MV-4-11 (cell line): ENCODE measurements around the gene CST3.
A peak's percentile ranks its signal among the peaks of the same experiment; 100 is the strongest.
"Not testable (repeated sequence)": the region's sequence is repeated elsewhere in the genome, so short reads cannot be mapped to it uniquely, and the experiment has no call there.

ENCODE experiments used
- DNase-seq: peaks from one replicate; lab custom pipeline; 2025; lab: John Stamatoyannopoulos, UW

Gene CST3

GRCh38 chr20:23628402-23629016 lies 9.2 kb downstream of the CST3 start:
- peak; percentile 55 for DNase-seq

GRCh38 chr20:23627501-23627900 lies 10.3 kb downstream of the CST3 start:
- DNase-seq: no peak

- DNase-seq: no peak
These were observed 11.6 kb downstream of the CST3 start for GRCh38 chr20:23626040-23626620.

GRCh38 chr20:23625236-23625964 lies 12.4 kb downstream of the CST3 start:
- no peak for DNase-seq

GRCh38 chr20:23624324-23624691 lies 13.4 kb downstream of the CST3 start:
- DNase-seq: no peak

- no peak for DNase-seq
These were observed 14.0 kb downstream of the CST3 start for GRCh38 chr20:23623666-23624323.

GRCh38 chr20:23622839-23623343 lies 14.9 kb downstream of the CST3 start:
- peak; percentile 54 for DNase-seq

- not testable (repeated sequence) for DNase-seq
These were observed 15.4 kb downstream of the CST3 start for GRCh38 chr20:23622401-23622800.

GRCh38 chr20:23620670-23621386 lies 16.9 kb downstream of the CST3 start:
- not testable (repeated sequence) for DNase-seq

- DNase-seq: no peak
These were observed 23.6 kb downstream of the CST3 start for GRCh38 chr20:23614163-23614562.

GRCh38 chr20:23613676-23614075 lies 24.1 kb downstream of the CST3 start:
- DNase-seq: no peak

- DNase-seq: no peak
These were observed 25.4 kb downstream of the CST3 start for GRCh38 chr20:23612396-23612795.

GRCh38 chr20:23609486-23610109 lies 28.2 kb downstream of the CST3 start:
- no peak for DNase-seq

GRCh38 chr20:23608251-23608846 lies 29.4 kb downstream of the CST3 start:
- no peak for DNase-seq

- DNase-seq: no peak
These were observed 30.1 kb downstream of the CST3 start for GRCh38 chr20:23607497-23608245.

- peak; percentile 58 for DNase-seq
These were observed 31.1 kb downstream of the CST3 start for GRCh38 chr20:23606652-23607049.

GRCh38 chr20:23605867-23606651 lies 31.7 kb downstream of the CST3 start, which contains the start of gene CST9:
TSS of gene CST9 (minus strand) at chr20:23605917. CDS start at chr20:23605864, 53 bp downstream.
- no peak for DNase-seq

GRCh38 chr20:23604306-23604705 lies 33.4 kb downstream of the CST3 start:
- no peak for DNase-seq

GRCh38 chr20:23603321-23603720 lies 34.4 kb downstream of the CST3 start:
- no peak for DNase-seq
